Stimulated activated CD8-positive, alpha-beta memory T cell treated with anti-CD3 and anti-CD28 coated beads, Interleukin-12 subunit alpha, Interleukin-12 subunit beta, amount 100 ng/mL, for 24 hours (primary cell): ENCODE measurements around the gene ZMYND19.
A peak's percentile ranks its signal among the peaks of the same experiment; 100 is the strongest.
"Not testable (repeated sequence)": the region's sequence is repeated elsewhere in the genome, so short reads cannot be mapped to it uniquely, and the experiment has no call there.

ENCODE experiments used
- DNase-seq: peaks from one replicate; pipeline ENCODE4 v3.0.0-alpha.2; 2020; ENCODE audit errors: extremely low read depth

The ZMYND19 gene

GRCh38 chr9:137588891-137589290, 1.4 kb downstream of the ZMYND19 start:
- no peak for DNase-seq

- DNase-seq = no peak
These were observed 2.0 kb downstream of the ZMYND19 start for GRCh38 chr9:137588311-137588710.

- no peak for DNase-seq
These were observed 3.5 kb downstream of the ZMYND19 start for GRCh38 chr9:137586854-137587253.

- DNase-seq = no peak
These were observed 6.4 kb downstream of the ZMYND19 start for GRCh38 chr9:137583957-137584356.

- DNase-seq = no peak
These were observed 7.0 kb downstream of the ZMYND19 start for GRCh38 chr9:137583347-137583746.

- DNase-seq = no peak
These were observed 7.9 kb downstream of the ZMYND19 start for GRCh38 chr9:137582286-137582860.

- no peak for DNase-seq
These were observed 8.7 kb downstream of the ZMYND19 start for GRCh38 chr9:137581361-137582285.

GRCh38 chr9:137580954-137581322, 9.4 kb downstream of the ZMYND19 start:
- DNase-seq = no peak

GRCh38 chr9:137580209-137580953, 9.9 kb downstream of the ZMYND19 start:
- DNase-seq = no peak

GRCh38 chr9:137579259-137579604, 11.1 kb downstream of the ZMYND19 start:
- DNase-seq = no peak

- DNase-seq = peak; percentile 94
These were observed 11.6 kb downstream of the ZMYND19 start, which contains the start of gene DPH7 for GRCh38 chr9:137578518-137579258. Gene DPH7, minus strand, starts transcription at chr9:137578925. Its CDS starts 148 bp downstream, at chr9:137578777.

- DNase-seq = no peak
These were observed 14.4 kb downstream of the ZMYND19 start for GRCh38 chr9:137575716-137576411.

GRCh38 chr9:137575364-137575715, 15.0 kb downstream of the ZMYND19 start:
- no peak for DNase-seq

- no peak for DNase-seq
These were observed 16.1 kb downstream of the ZMYND19 start for GRCh38 chr9:137574192-137574591.

GRCh38 chr9:137570566-137570965, 19.7 kb downstream of the ZMYND19 start:
- no peak for DNase-seq

GRCh38 chr9:137569609-137570203, 20.6 kb downstream of the ZMYND19 start:
- no peak for DNase-seq

- not testable (repeated sequence) for DNase-seq
These were observed 21.9 kb downstream of the ZMYND19 start for GRCh38 chr9:137568445-137568844.

GRCh38 chr9:137564817-137565411, 25.4 kb downstream of the ZMYND19 start:
- no peak for DNase-seq

- DNase-seq = no peak
These were observed 26.2 kb downstream of the ZMYND19 start for GRCh38 chr9:137564134-137564533.

GRCh38 chr9:137558127-137558526, 32.2 kb downstream of the ZMYND19 start:
- no peak for DNase-seq
